K562 (cell line): ENCODE measurements around the gene B9D2. TPM values are rescaled to one million over a fixed set of nuclear protein-coding genes. Genes with fewer than 3 reads are reported as not detected.

Experiments used
- CHD7 ChIP-seq: fragments of 200-600 bp; sonication (generic); IDR thresholded peaks from one replicate; pipeline ENCODE4 v1.6.1; 2012; ENCODE audit warnings: mild to moderate bottlenecking, low read depth, low read length, inconsistent platforms
- FOXM1 ChIP-seq, 2 experiments: fragments of 450-650 bp in 1 of 2; sonication (generic) in 1 of 2; formaldehyde crosslinking in 1 of 2; IDR thresholded peaks; 2 replicates each; pipeline versions ENCODE4 v1.6.1 to v1.9.0; 2017 to 2022; ENCODE audit warnings: low read depth in 2 of 2, mild to moderate bottlenecking in 2 of 2, missing genetic modification reagents in 1 of 2, moderate library complexity in 1 of 2
- HMBOX1 ChIP-seq: sonication (generic); IDR thresholded peaks from 2 replicates; pipeline ENCODE4 v1.6.1; 2016
- KHSRP ChIP-seq: fragments of 450-650 bp; IDR thresholded peaks from 2 replicates; pipeline ENCODE4 v1.6.1; 2017
- MTA2 ChIP-seq: fragments of 450-650 bp; IDR thresholded peaks from 2 replicates; pipeline ENCODE4 v1.6.1; 2016; ENCODE audit warnings: low read depth
- MYC ChIP-seq, 2 experiments: fragments of 250-450 bp in 1 of 2; sonication (Bioruptor Pico) in 1 of 2; IDR thresholded peaks; 2 replicates each; pipeline versions ENCODE4 v1.5.1 to v1.6.1; 2012 to 2021; ENCODE audit warnings: low read depth in 2 of 2, borderline replicate concordance in 1 of 2, improper control_type of control experiment in 1 of 2, low read length in 1 of 2, mild to moderate bottlenecking in 1 of 2, moderate library complexity in 1 of 2
- NFIX ChIP-seq: fragments of 250-450 bp; sonication (Bioruptor Pico); IDR thresholded peaks from 2 replicates; pipeline ENCODE4 v1.4.0; 2020; ENCODE audit warnings: low read depth, mild to moderate bottlenecking, moderate library complexity
- NFRKB ChIP-seq: fragments of 450-650 bp; IDR thresholded peaks from 2 replicates; pipeline ENCODE4 v1.6.1; 2016; ENCODE audit warnings: low read depth
- PML ChIP-seq: IDR thresholded peaks from 2 replicates; pipeline ENCODE4 v1.6.1; 2012; ENCODE audit warnings: low read length, inconsistent platforms
- PTTG1 ChIP-seq: fragments of 450-650 bp; IDR thresholded peaks from 2 replicates; pipeline ENCODE4 v1.6.1; 2016; ENCODE audit warnings: low read depth, mild to moderate bottlenecking, missing genetic modification characterization, missing compliant biosample characterization
- PURB ChIP-seq: sonication (generic); formaldehyde crosslinking; IDR thresholded peaks from 2 replicates; pipeline ENCODE4 v1.9.0; 2021; ENCODE audit warnings: low read depth, mild to moderate bottlenecking, missing genetic modification reagents
- RFX1 ChIP-seq: fragments of 450-650 bp; IDR thresholded peaks from 2 replicates; pipeline ENCODE4 v1.6.1; 2016; ENCODE audit warnings: mild to moderate bottlenecking, moderate library complexity
- polyA plus RNA-seq, 8 experiments: library from polyadenylated mRNA; depleted of rRNA in 4 of 8; stranded (reverse) in 5 of 8; unstranded in 3 of 8; fragments of >200 nt; fragmentation: Nextera tagmentation in 2 of 8; fragmentation: Illumina TruSeq in 1 of 8; extraction: Ambion mirVana in 2 of 8; extraction: Trizol in 1 of 8; gene quantifications; 2 replicates each; pipeline versions ENCODE4 v1.2.1 to v1.2.3, GENCODE V29; 2011 to 2014; ENCODE audit warnings: inconsistent platforms in 1 of 8, missing spikeins in 1 of 8
- total RNA-seq, 7 experiments: library from RNA; depleted of rRNA in 6 of 7; stranded (reverse); fragments of >200 nt in 6 of 7; fragmentation: Illumina TruSeq in 2 of 7; extraction: Trizol in 2 of 7; gene quantifications; 2 replicates each; pipeline versions ENCODE4 v1.2.1 to v1.2.3, GENCODE V29; 2011 to 2021; ENCODE audit warnings: low replicate concordance in 1 of 7
- TF ChIP-seq, protein P1 (sequence below): fragments of 450-650 bp; IDR thresholded peaks from 2 replicates; pipeline ENCODE4 v1.7.0; 2016; ENCODE audit warnings: borderline replicate concordance

The B9D2 gene
- total and polyA plus RNA-seq, 9 of the 15 experiments (the other 6 are each of a cell fraction or from before 2014, with no cell fraction given): 0.83 to 6.9 (median 2.8) TPM

DNA sequence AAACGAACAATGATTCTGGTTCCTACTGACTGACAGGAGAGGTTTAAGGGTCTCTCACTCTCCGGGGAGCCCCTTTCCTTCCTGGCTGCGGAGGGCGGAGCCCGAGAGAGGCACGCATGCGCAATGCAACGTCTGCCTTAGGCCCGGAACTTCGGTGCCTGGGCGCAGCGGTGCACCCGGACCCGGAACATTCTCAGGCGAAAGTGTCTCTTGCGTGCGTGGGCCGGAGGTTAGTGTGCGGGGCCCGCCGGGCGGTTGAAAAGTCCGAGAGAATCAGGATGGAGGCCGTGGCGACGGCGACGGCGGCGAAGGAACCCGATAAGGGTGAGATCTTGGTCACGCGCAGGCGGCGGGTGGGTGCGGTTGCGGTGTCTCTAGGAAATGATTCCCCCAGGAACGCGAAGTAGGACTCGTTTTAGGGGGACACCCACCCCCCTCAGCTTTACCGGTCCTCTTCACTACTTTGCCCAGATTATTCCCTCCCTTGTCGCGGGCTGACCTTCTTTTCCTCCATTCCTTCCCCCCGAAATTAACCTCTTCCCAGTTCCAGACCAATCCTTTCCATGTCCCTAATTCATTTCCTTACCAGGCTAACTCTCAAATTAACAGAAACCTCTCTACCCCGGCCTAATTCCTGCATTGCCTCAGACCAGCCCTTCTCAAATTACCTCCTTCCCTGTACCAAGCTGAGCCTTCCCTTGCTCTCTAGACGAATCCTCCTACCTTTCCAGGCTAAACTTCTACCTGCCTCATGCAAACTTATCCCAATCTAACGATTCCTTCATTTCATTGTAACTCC is 53.7 kb downstream of the B9D2 start, which contains the start of gene CCDC97 (continued):
- TF ChIP-seq HMBOX1: no peak
- TF ChIP-seq, protein P1, sequence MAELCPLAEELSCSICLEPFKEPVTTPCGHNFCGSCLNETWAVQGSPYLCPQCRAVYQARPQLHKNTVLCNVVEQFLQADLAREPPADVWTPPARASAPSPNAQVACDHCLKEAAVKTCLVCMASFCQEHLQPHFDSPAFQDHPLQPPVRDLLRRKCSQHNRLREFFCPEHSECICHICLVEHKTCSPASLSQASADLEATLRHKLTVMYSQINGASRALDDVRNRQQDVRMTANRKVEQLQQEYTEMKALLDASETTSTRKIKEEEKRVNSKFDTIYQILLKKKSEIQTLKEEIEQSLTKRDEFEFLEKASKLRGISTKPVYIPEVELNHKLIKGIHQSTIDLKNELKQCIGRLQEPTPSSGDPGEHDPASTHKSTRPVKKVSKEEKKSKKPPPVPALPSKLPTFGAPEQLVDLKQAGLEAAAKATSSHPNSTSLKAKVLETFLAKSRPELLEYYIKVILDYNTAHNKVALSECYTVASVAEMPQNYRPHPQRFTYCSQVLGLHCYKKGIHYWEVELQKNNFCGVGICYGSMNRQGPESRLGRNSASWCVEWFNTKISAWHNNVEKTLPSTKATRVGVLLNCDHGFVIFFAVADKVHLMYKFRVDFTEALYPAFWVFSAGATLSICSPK: peak; percentile 89; the same call in 1 of the 2 replicates
- peak; percentile 80 for TF ChIP-seq MYC (IDR thresholded peaks at IDR 0.05; ENCODE audit: low read depth, low read length)
- TF ChIP-seq MYC (CRISPR knock-in tag; IDR thresholded peaks at IDR 0.05; ENCODE audit: borderline replicate concordance, low read depth): peak; percentile 89; the same call in 1 of the 2 replicates
- TF ChIP-seq MTA2: no peak; the same call in 1 of the 2 replicates
- no peak for TF ChIP-seq PTTG1 (tag)
- TF ChIP-seq NFIX (CRISPR knock-in tag): no peak
- no peak; the same call in 1 of the 2 replicates for TF ChIP-seq PML
- peak; percentile 38 for TF ChIP-seq CHD7
- TF ChIP-seq RFX1: no peak
- no peak for TF ChIP-seq PURB
- no peak for TF ChIP-seq KHSRP
- no peak; the same call in 1 of the 2 replicates for TF ChIP-seq FOXM1 (IDR thresholded peaks at IDR 0.05; ENCODE audit: low read depth)
- no peak for TF ChIP-seq FOXM1 (CRISPR knock-in tag; IDR thresholded peaks at IDR 0.05; ENCODE audit: low read depth)
- peak; percentile 65; the same call in 1 of the 2 replicates for TF ChIP-seq NFRKB
